ENCODE results near the gene MDN1.
"Not testable (repeated sequence)": the region's sequence is repeated elsewhere in the genome, so short reads cannot be mapped to it uniquely, and the experiment has no call there.

Gene MDN1

GRCh38 chr6:89817481-89817880 lies 2.1 kb downstream of the MDN1 start:
- ChIA-PET POLR2A (no interaction called here), CTCF (no interaction called here)
- no peak overlapping the region for H3K27ac ChIP-seq (ENCODE audit: insufficient read depth in 1 of 2, low read depth in 1 of 2, low read length in 2 of 2, poor library complexity in 1 of 2, severe bottlenecking in 2 of 2)
- no peaks in the 10 kb centered on the region for H3K9me3 ChIP-seq (ENCODE audit: control extremely low read depth in 1 of 5, control insufficient read depth in 4 of 5, insufficient read depth in 2 of 5, low read depth in 1 of 5, low read length in 4 of 5)
- H3K27me3 ChIP-seq (replicated peaks in 2 of 5; ENCODE audit: control insufficient read depth in 4 of 5, insufficient read depth in 5 of 5, low read length in 4 of 5), result no peaks in the 10 kb centered on the region
- H3K36me3 ChIP-seq (ENCODE audit: control insufficient read depth in 4 of 4, insufficient read depth in 4 of 4, low read length in 3 of 4), result peaks cover 0 to 7% (median 0%) of the 10 kb centered on the region in 4 experiments
- H3K4me3 ChIP-seq (ENCODE audit: control insufficient read depth in 1 of 7, extremely low read depth in 1 of 7, insufficient read depth in 4 of 7, low read depth in 2 of 7, low read length in 6 of 7), result peak overlapping the region in 2 of 7 experiments; percentile 81 to 93
- no peak for DNase-seq
- 90% methylated on average over 3 of the region's 3 CpGs for WGBS (ENCODE audit: insufficient coverage)
- peaks cover 7 to 23% (median 14%) of the 10 kb centered on the region in 4 experiments for H3K4me1 ChIP-seq (ENCODE audit: control extremely low read depth in 1 of 4, control insufficient read depth in 4 of 4, insufficient read depth in 4 of 4, low read length in 3 of 4)

- peaks cover 0 to 13% (median 6%) of the 10 kb centered on the region in 4 experiments for H3K4me1 ChIP-seq (ENCODE audit: control extremely low read depth in 1 of 4, control insufficient read depth in 4 of 4, insufficient read depth in 4 of 4, low read length in 3 of 4)
- DNase-seq; H3K27ac ChIP-seq (ENCODE audit: insufficient read depth in 1 of 2, low read depth in 1 of 2, low read length in 2 of 2, poor library complexity in 1 of 2, severe bottlenecking in 2 of 2); H3K9me3 ChIP-seq (ENCODE audit: control extremely low read depth in 1 of 5, control insufficient read depth in 4 of 5, insufficient read depth in 2 of 5, low read depth in 1 of 5, low read length in 4 of 5); H3K36me3 ChIP-seq (ENCODE audit: control insufficient read depth in 4 of 4, insufficient read depth in 4 of 4, low read length in 3 of 4); POLR2A ChIA-PET; H3K4me3 ChIP-seq (ENCODE audit: control insufficient read depth in 1 of 7, extremely low read depth in 1 of 7, insufficient read depth in 4 of 7, low read depth in 2 of 7, low read length in 6 of 7); H3K27me3 ChIP-seq (replicated peaks in 2 of 5; ENCODE audit: control insufficient read depth in 4 of 5, insufficient read depth in 5 of 5, low read length in 4 of 5): not testable (repeated sequence)
- CTCF ChIA-PET, result interaction anchor here (0.7 to 2.5 kb wide), 3 partner anchors 10 to 208 kb away, joined by 3 to 9 read pairs (median 3); no protein-coding TSS in a partner anchor
- 100% methylated on average over 1 of the region's 3 CpGs for WGBS (ENCODE audit: insufficient coverage)
Observed at GRCh38 chr6:89813422-89813821, 6.2 kb downstream of the MDN1 start.

- H3K27ac ChIP-seq (ENCODE audit: insufficient read depth in 1 of 2, low read depth in 1 of 2, low read length in 2 of 2, poor library complexity in 1 of 2, severe bottlenecking in 2 of 2), result no peak overlapping the region
- peaks cover 5 to 8% (median 7%) of the 10 kb centered on the region in 4 experiments for H3K36me3 ChIP-seq (ENCODE audit: control insufficient read depth in 4 of 4, insufficient read depth in 4 of 4, low read length in 3 of 4)
- H3K4me1 ChIP-seq (ENCODE audit: control extremely low read depth in 1 of 4, control insufficient read depth in 4 of 4, insufficient read depth in 4 of 4, low read length in 3 of 4), result no peaks in the 10 kb centered on the region
- ChIA-PET CTCF (interaction anchor here (0.9 to 2.6 kb wide), 2 partner anchors 12 to 14 kb away, joined by 3 to 16 read pairs; partner anchors contain the start of gene MDN1), POLR2A (no interaction called here)
- no peaks in the 10 kb centered on the region for H3K27me3 ChIP-seq (replicated peaks in 2 of 5; ENCODE audit: control insufficient read depth in 4 of 5, insufficient read depth in 5 of 5, low read length in 4 of 5)
- H3K4me3 ChIP-seq (ENCODE audit: control insufficient read depth in 1 of 7, extremely low read depth in 1 of 7, insufficient read depth in 4 of 7, low read depth in 2 of 7, low read length in 6 of 7), result no peak overlapping the region
- no CpG with 5 or more reads among the region's 3 CpGs for WGBS (ENCODE audit: insufficient coverage)
- no peak for DNase-seq
- no peaks in the 10 kb centered on the region for H3K9me3 ChIP-seq (ENCODE audit: control extremely low read depth in 1 of 5, control insufficient read depth in 4 of 5, insufficient read depth in 2 of 5, low read depth in 1 of 5, low read length in 4 of 5)
Observed at GRCh38 chr6:89807581-89807980, 12.0 kb downstream of the MDN1 start.

- no peak for DNase-seq
- Histone ChIP-seq H3K9me3 (ENCODE audit: control extremely low read depth in 1 of 5, control insufficient read depth in 4 of 5, insufficient read depth in 2 of 5, low read depth in 1 of 5, low read length in 4 of 5) (no peaks in the 10 kb centered on the region), H3K27me3 (replicated peaks in 2 of 5; ENCODE audit: control insufficient read depth in 4 of 5, insufficient read depth in 5 of 5, low read length in 4 of 5) (no peaks in the 10 kb centered on the region), H3K4me1 (ENCODE audit: control extremely low read depth in 1 of 4, control insufficient read depth in 4 of 4, insufficient read depth in 4 of 4, low read length in 3 of 4) (no peaks in the 10 kb centered on the region), H3K36me3 (ENCODE audit: control insufficient read depth in 4 of 4, insufficient read depth in 4 of 4, low read length in 3 of 4) (peaks cover 7 to 17% (median 13%) of the 10 kb centered on the region in 4 experiments), H3K27ac (ENCODE audit: insufficient read depth in 1 of 2, low read depth in 1 of 2, low read length in 2 of 2, poor library complexity in 1 of 2, severe bottlenecking in 2 of 2) (no peak overlapping the region), H3K4me3 (ENCODE audit: control insufficient read depth in 1 of 7, extremely low read depth in 1 of 7, insufficient read depth in 4 of 7, low read depth in 2 of 7, low read length in 6 of 7) (no peak overlapping the region)
- WGBS (ENCODE audit: insufficient coverage), result 95% methylated on average over 4 of the region's 6 CpGs
- CTCF ChIA-PET, result interaction anchor here (1.3 to 1.5 kb wide), 3 partner anchors 9 to 13 kb away, joined by 3 to 4 read pairs (median 3); partner anchors contain the start of gene MDN1
- POLR2A ChIA-PET, result interaction anchor here (0.6 kb wide), 1 partner anchor 7 kb away, joined by 4 read pairs; no protein-coding TSS in a partner anchor
Observed at GRCh38 chr6:89805814-89806371, 13.7 kb downstream of the MDN1 start.

GRCh38 chr6:89803271-89803670 lies 16.3 kb downstream of the MDN1 start:
- 98% methylated on average over 8 of the region's 10 CpGs for WGBS (ENCODE audit: insufficient coverage)
- DNase-seq, result no peak
- ChIA-PET CTCF (interaction anchor here (1.3 to 2.7 kb wide), 2 partner anchors 10 to 11 kb away, joined by 3 to 9 read pairs; no protein-coding TSS in a partner anchor), POLR2A (no interaction called here)
- Histone ChIP-seq H3K4me3 (ENCODE audit: control insufficient read depth in 1 of 7, extremely low read depth in 1 of 7, insufficient read depth in 4 of 7, low read depth in 2 of 7, low read length in 6 of 7) (no peak overlapping the region), H3K36me3 (ENCODE audit: control insufficient read depth in 4 of 4, insufficient read depth in 4 of 4, low read length in 3 of 4) (peaks cover 13 to 36% (median 24%) of the 10 kb centered on the region in 4 experiments), H3K27me3 (replicated peaks in 2 of 5; ENCODE audit: control insufficient read depth in 4 of 5, insufficient read depth in 5 of 5, low read length in 4 of 5) (no peaks in the 10 kb centered on the region), H3K4me1 (ENCODE audit: control extremely low read depth in 1 of 4, control insufficient read depth in 4 of 4, insufficient read depth in 4 of 4, low read length in 3 of 4) (no peaks in the 10 kb centered on the region), H3K9me3 (ENCODE audit: control extremely low read depth in 1 of 5, control insufficient read depth in 4 of 5, insufficient read depth in 2 of 5, low read depth in 1 of 5, low read length in 4 of 5) (no peaks in the 10 kb centered on the region), H3K27ac (ENCODE audit: insufficient read depth in 1 of 2, low read depth in 1 of 2, low read length in 2 of 2, poor library complexity in 1 of 2, severe bottlenecking in 2 of 2) (no peak overlapping the region)

GRCh38 chr6:89799756-89800155 lies 19.8 kb downstream of the MDN1 start:
- no CpG with 5 or more reads among the region's 2 CpGs for WGBS (ENCODE audit: insufficient coverage)
- Histone ChIP-seq H3K4me3 (ENCODE audit: control insufficient read depth in 1 of 7, extremely low read depth in 1 of 7, insufficient read depth in 4 of 7, low read depth in 2 of 7, low read length in 6 of 7) (no peak overlapping the region), H3K27ac (ENCODE audit: insufficient read depth in 1 of 2, low read depth in 1 of 2, low read length in 2 of 2, poor library complexity in 1 of 2, severe bottlenecking in 2 of 2) (no peak overlapping the region), H3K36me3 (ENCODE audit: control insufficient read depth in 4 of 4, insufficient read depth in 4 of 4, low read length in 3 of 4) (peaks cover 15 to 42% (median 24%) of the 10 kb centered on the region in 4 experiments), H3K27me3 (replicated peaks in 2 of 5; ENCODE audit: control insufficient read depth in 4 of 5, insufficient read depth in 5 of 5, low read length in 4 of 5) (no peaks in the 10 kb centered on the region), H3K9me3 (ENCODE audit: control extremely low read depth in 1 of 5, control insufficient read depth in 4 of 5, insufficient read depth in 2 of 5, low read depth in 1 of 5, low read length in 4 of 5) (no peaks in the 10 kb centered on the region), H3K4me1 (ENCODE audit: control extremely low read depth in 1 of 4, control insufficient read depth in 4 of 4, insufficient read depth in 4 of 4, low read length in 3 of 4) (peaks cover 0 to 6% (median 2%) of the 10 kb centered on the region in 4 experiments)
- DNase-seq, result no peak
- POLR2A ChIA-PET, result no interaction called here
- CTCF ChIA-PET, result interaction anchor here (1.9 kb wide), 1 partner anchor 13 kb away, joined by 5 read pairs; no protein-coding TSS in a partner anchor

- Histone ChIP-seq H3K4me3 (ENCODE audit: control insufficient read depth in 1 of 7, extremely low read depth in 1 of 7, insufficient read depth in 4 of 7, low read depth in 2 of 7, low read length in 6 of 7) (no peak overlapping the region), H3K9me3 (ENCODE audit: control extremely low read depth in 1 of 5, control insufficient read depth in 4 of 5, insufficient read depth in 2 of 5, low read depth in 1 of 5, low read length in 4 of 5) (no peaks in the 10 kb centered on the region), H3K36me3 (ENCODE audit: control insufficient read depth in 4 of 4, insufficient read depth in 4 of 4, low read length in 3 of 4) (peaks cover 15 to 42% (median 24%) of the 10 kb centered on the region in 4 experiments), H3K27me3 (replicated peaks in 2 of 5; ENCODE audit: control insufficient read depth in 4 of 5, insufficient read depth in 5 of 5, low read length in 4 of 5) (no peaks in the 10 kb centered on the region), H3K27ac (ENCODE audit: insufficient read depth in 1 of 2, low read depth in 1 of 2, low read length in 2 of 2, poor library complexity in 1 of 2, severe bottlenecking in 2 of 2) (no peak overlapping the region), H3K4me1 (ENCODE audit: control extremely low read depth in 1 of 4, control insufficient read depth in 4 of 4, insufficient read depth in 4 of 4, low read length in 3 of 4) (peaks cover under 1 to 13% (median 8%) of the 10 kb centered on the region in 4 experiments)
- no peak for DNase-seq
- WGBS (ENCODE audit: insufficient coverage), result 96% methylated on average over 8 of the region's 8 CpGs
- ChIA-PET POLR2A (no interaction called here), CTCF (interaction anchor here (0.7 to 1.9 kb wide), 3 partner anchors 10 to 55 kb away, joined by 3 to 5 read pairs (median 4); no protein-coding TSS in a partner anchor)
Observed at GRCh38 chr6:89799096-89799495, 20.5 kb downstream of the MDN1 start.

Measured in common myeloid progenitor, CD34-positive (primary cell).